Right renal pelvis (tissue), 4 donors: ENCODE data around the gene FAN1. TPM values are rescaled to one million over a fixed set of nuclear protein-coding genes. Genes with fewer than 3 reads are reported as not detected.
A peak's percentile ranks its signal among the peaks of the same experiment; 100 is the strongest.

Experiments
- DNase-seq, 4 donors: peaks; one replicate each; pipeline ENCODE4 v3.0.0-alpha.2; 2013; ENCODE audit warnings: low read depth in 4 of 4, low spot score in 3 of 4, missing footprints in 1 of 4
- polyA plus RNA-seq, 4 donors: library from polyadenylated mRNA; unstranded; fragments of 120-200 nt; gene quantifications; one replicate each; pipeline ENCODE4 v1.2.1, GENCODE V29; 2013; ENCODE audit not compliant: insufficient read length in 4 of 4

Gene FAN1
- polyA plus RNA-seq, 4 donors = 26.6 to 36.5 (median 30.9) TPM

- DNase-seq = no peak
Observed at GRCh38 chr15:30919877-30920550, 16.3 kb downstream of the FAN1 start.

- no peak for DNase-seq
Observed at GRCh38 chr15:30921106-30921505, 17.4 kb downstream of the FAN1 start.

DNA sequence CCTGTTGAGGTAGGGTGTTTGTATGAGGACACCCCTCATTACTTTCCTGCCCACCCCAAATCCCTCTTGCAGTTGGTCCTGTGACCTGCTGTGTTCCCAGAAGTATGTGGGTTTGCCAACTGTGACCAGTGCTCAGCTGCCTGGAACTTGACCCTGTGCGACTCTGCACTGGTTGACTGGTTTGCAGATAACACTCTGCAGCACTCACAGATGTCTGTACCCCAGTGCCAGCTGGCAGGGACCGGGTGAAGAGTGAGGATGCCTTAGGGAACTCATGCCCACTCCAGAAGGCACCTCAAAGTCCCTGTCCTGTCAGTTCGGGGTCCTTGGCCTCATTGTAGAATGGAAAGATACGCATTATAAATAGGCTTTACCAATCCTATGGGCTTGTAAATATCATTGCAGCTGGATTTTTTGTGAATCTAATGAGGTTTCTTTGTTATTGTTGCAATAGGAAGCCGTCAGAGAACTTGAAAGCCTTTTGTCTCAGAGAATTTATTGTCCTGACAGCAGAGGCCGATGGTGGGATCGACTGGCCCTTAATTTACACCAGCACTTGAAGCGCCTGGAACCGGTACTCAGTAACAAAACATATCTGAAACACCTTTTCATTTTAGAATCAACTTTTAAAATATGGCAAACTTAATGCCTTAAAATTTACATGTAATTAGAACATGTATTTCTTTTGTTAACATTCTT lies 18.2 kb downstream of the FAN1 start:
- peak in 1 of 4 donors; percentile 44 for DNase-seq

DNA sequence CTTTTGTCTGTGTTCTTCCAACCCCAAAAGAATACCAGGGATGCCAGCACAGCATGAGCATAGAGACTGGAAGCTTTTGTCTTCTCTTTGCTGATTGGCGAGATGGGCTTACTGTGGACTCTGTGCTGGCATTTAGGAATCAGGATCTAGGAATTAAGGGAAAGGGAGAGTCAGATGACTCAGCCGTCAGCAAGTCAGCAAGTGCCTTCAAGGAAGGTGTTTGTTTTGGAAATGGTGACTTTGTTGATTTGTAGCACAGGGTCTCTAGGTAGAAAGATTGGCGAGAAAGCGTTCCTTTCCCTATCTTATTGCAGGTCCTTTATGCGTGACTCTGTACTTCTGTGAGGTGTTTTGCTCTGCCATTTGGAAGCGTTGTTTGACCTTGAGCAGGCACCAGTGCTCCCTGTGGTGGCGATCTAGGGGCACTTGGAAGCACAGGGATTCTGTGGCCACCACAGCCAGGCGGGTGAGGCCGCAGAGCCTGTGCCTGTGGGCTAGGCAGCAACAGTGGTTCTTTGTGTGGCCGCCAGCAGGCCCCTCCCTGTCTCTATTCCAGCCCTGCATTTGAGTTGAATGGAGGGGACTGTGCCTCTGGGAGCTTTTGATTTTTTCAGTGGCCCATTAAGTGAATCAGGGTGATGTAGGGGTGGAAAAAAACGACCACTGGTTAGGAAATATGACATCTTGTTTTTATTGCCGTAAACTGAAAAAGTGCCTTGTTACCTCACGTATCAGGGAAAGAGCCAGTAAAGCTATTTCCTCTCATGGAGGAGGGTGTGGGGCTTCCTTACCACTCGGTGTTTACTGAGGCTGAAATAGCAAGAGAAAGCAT lies 19.0 kb downstream of the FAN1 start:
- DNase-seq = no peak

- no peak for DNase-seq
Observed at GRCh38 chr15:30923429-30923828, 19.7 kb downstream of the FAN1 start.

GRCh38 chr15:30924353-30924752 lies 20.6 kb downstream of the FAN1 start:
- DNase-seq = no peak

DNA sequence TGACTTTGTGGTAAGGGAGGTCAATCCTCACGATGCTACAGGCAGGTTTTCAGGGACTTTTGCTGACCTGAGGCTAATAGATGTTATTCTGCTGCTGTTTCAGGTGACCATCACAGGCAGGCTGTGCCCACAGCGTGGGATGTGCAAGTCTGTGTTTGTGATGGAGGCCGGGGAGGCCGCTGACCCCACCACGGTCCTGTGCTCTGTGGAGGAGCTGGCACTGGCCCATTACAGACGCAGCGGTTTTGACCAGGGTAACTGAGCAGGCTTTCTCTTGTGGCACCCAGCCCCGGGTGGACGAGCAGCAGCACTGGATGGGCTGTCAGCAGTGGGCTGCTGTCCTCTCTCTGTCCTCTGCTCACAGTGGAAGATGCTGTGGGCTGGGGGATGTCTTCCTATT lies 22.0 kb downstream of the FAN1 start:
- DNase-seq = no peak

- DNase-seq = no peak
Observed at GRCh38 chr15:30926161-30926560, 22.4 kb downstream of the FAN1 start.

DNA sequence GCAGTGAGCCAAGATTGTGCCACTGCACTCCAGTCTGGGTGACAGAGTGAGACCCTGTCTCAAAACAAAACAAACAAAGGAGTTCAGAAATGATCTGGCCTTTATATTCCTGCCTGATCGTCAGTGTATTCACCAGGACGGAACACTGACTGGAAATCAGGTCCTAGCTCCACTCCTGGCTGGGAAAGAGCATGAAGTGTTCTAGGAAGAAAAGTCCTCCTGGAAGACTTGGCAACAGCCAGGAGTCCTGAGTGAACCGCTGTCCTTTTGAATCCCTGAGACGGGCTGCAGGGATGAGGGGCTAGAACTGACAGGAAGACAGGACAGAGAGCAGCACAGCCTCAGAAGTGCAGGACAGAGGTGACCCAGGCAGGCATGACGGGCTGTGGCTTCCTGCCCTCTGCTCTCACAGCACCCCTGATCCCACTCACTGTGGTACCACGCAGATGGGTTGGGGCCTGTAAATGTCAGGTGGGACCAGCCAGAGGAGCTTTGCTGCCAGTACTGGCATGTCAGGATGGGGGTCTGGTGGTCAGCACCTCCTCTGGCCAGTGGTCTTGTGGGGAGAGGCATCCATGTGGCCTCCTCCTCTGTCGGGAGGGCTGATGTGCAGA lies 23.5 kb downstream of the FAN1 start:
- no peak for DNase-seq

GRCh38 chr15:30928076-30928475 lies 24.4 kb downstream of the FAN1 start:
- DNase-seq = no peak

GRCh38 chr15:30929064-30929669 lies 25.5 kb downstream of the FAN1 start:
- DNase-seq = no peak

- no peak for DNase-seq
Observed at GRCh38 chr15:30929982-30930381, 26.3 kb downstream of the FAN1 start.

DNA sequence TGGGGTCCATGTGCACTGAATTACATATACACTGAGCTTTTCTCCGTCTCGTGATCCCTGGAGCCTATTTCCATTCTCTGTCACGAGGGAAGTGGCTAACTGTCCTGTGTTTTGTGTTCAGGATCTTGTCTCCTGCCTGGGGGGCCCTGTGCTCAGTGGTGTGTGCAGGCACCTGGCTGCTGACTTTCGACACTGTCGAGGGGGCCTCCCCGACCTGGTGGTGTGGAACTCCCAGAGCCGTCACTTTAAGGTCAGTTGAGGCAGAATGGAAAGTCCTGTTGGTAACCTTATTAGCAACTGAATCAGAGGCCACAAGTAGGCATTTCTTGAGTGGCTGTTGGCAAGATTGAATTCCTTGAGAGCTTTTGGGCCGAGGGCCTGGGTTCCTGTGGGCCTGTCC lies 26.7 kb downstream of the FAN1 start:
- DNase-seq = no peak

DNA sequence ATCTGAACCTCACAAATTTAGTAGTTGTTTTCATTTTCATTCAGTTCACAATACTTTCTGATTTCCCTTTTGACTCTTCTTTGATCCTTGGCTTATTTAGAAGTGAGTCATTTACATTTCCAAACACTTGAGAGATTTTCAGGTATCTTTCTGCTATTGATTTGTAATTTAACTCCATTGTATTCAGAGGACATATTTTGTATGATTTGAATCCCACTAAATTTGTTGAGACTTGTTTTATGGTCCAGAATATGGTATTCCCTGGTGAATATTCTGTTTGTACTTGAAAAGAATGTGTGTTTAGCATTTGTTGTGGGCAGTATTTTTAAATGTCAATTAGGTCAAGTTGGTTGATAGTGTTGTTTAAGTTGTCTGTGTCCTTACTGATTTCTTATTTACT lies 29.6 kb downstream of the FAN1 start:
- no peak for DNase-seq

DNA sequence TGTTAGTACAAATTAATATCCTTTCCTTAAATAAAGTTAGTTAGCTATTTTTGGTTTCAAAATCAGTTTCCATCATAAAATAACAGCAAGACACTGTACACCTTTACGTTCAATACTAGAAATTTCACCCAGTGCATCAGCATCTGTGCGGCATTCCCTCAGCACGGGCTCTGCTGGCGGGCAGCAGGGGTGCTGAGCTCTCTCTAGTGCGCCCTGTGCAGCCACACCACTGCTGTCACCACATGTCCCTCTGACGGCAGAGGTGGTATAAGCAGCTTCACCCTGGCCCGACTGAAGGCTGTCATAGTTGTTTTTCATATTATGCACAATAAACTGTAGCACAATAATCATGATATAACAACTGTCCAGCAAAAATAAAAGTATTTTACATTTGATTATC lies 35.4 kb downstream of the FAN1 start:
- DNase-seq = no peak

- no peak for DNase-seq
Observed at GRCh38 chr15:30940359-30940758, 36.6 kb downstream of the FAN1 start.

- no peak for DNase-seq
Observed at GRCh38 chr15:30941520-30941919, 37.8 kb downstream of the FAN1 start.

DNA sequence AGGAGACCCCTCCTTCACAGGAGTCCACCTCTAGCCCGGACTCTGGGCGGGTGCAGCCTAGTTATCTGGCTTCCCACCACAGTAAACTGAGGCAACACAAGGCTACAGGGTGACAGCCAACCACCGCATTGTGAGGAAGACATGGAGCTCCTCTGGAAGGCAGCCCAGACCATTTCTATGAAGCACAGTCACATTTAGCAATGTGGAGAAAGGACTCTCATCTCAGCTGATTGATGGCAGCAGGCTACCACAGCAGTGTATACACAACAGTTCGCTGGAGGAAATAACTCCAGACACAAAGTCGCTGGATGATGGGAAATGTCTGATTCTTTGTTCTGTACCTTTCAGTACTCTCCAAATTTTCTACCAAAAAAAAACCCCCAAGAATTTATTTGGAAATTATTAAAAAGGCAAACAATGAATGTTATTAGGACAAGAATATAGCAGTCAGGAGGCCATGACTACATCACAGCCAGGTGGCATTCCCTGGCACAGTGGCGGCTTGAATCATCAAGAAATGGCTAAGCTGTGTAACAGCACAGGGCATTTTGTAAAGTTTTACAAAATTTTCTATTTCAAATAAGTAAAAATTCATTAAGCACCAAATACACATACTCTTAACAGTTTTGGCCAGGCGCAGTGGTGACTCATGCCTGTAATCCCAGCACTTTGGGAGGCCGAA lies 40.1 kb downstream of the FAN1 start:
- no peak for DNase-seq

DNA sequence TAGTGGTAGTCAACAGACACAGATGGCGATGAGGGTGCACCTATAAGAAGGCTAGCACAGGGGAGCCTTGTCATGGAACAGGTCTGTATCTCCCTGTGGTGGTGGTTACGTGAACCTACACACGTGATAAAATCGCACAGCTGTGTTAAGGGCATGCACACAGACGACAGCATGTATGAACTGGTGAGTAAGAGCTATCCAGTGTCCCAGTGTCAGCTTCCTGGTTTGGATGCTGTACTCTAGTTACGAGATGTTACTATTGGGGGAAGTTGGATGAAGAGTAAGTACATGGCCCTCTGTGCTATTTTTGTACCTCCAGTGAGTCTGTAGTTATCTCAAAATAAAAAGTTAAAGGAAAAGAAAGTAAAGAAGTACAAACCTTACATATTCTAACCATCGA lies 49.5 kb downstream of the FAN1 start:
- DNase-seq = no peak

DNA sequence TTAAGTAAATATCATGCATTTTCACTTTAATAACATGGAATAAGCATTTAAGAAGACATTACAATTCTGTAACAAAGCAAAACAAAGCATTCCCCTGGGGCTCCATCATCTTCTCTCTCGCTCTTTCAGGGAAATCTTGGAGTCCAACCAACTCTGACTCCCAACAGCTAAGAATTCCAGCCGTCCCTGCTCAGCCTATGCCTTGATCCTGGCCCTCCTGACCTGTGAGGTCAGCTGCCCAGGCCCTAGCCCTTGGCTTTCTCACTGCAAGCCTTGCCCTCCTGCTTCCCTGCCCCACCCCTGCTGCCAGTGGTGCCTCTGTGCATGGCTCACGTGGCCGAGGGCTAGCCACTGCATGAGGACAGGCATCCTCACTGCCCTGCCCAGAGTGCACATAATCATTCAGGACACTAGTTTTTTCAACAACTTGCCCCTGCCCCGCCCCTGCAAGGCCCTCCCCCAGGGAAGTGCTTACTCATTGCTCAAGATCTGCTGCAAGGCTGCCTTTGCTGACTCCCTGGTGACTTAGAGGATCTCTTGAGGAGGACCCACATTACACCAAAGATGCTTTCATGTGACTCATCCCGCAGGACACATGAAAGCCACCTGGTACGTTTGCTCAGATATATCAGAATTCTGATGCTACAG lies 50.1 kb downstream of the FAN1 start:
- DNase-seq = no peak
